IPS-15b (cell line): ENCODE results near the gene GATM.
"Not testable (repeated sequence)": the region's sequence is repeated elsewhere in the genome, so short reads cannot be mapped to it uniquely, and the experiment has no call there.

Source experiments
- H3K27me3 ChIP-seq: one replicate; pipeline ENCODE4 v1.6.1; 2013; ENCODE audit warnings: low read length; ENCODE audit not compliant: control insufficient read depth, insufficient read depth
- H3K36me3 ChIP-seq: one replicate; pipeline ENCODE4 v1.6.1; 2013; ENCODE audit warnings: low read length; ENCODE audit not compliant: control insufficient read depth, insufficient read depth
- H3K4me1 ChIP-seq: one replicate; pipeline ENCODE4 v1.6.1; 2013; ENCODE audit warnings: mild to moderate bottlenecking, low read length; ENCODE audit not compliant: control insufficient read depth, insufficient read depth
- H3K4me3 ChIP-seq: one replicate; pipeline ENCODE4 v1.5.1; 2013; ENCODE audit warnings: low read depth, low read length
- H3K9ac ChIP-seq: one replicate; pipeline ENCODE4 v1.6.1; 2013; ENCODE audit warnings: low read depth, mild to moderate bottlenecking, low read length
- H3K9me3 ChIP-seq: one replicate; pipeline ENCODE4 v1.6.1; 2013; ENCODE audit warnings: mild to moderate bottlenecking, low read length; ENCODE audit not compliant: control insufficient read depth, insufficient read depth

The GATM gene

GRCh38 chr15:45370042-45370441 is 8.3 kb downstream of the GATM start:
- H3K4me3 ChIP-seq, H3K9me3 ChIP-seq, H3K27me3 ChIP-seq, H3K9ac ChIP-seq, H3K36me3 ChIP-seq: not testable (repeated sequence)
- peaks cover 12% of the 10 kb centered on the region for H3K4me1 ChIP-seq

GRCh38 chr15:45367222-45367621 is 11.1 kb downstream of the GATM start:
- H3K4me1 ChIP-seq, H3K4me3 ChIP-seq, H3K9me3 ChIP-seq, H3K9ac ChIP-seq, H3K27me3 ChIP-seq, H3K36me3 ChIP-seq: not testable (repeated sequence)

- Histone ChIP-seq H3K36me3 (no peaks in the 10 kb centered on the region), H3K9ac (no peak overlapping the region), H3K9me3 (no peaks in the 10 kb centered on the region), H3K27me3 (no peaks in the 10 kb centered on the region), H3K4me1 (no peaks in the 10 kb centered on the region), H3K4me3 (no peak overlapping the region)
These were observed 14.1 kb downstream of the GATM start for GRCh38 chr15:45364271-45364670.

GRCh38 chr15:45363801-45364200 is 14.5 kb downstream of the GATM start:
- Histone ChIP-seq H3K27me3 (no peaks in the 10 kb centered on the region), H3K4me3 (no peak overlapping the region)

GRCh38 chr15:45363334-45363733 is 15.0 kb downstream of the GATM start:
- H3K27me3 ChIP-seq = no peaks in the 10 kb centered on the region
- H3K4me1 ChIP-seq = no peaks in the 10 kb centered on the region
- no peaks in the 10 kb centered on the region for H3K36me3 ChIP-seq
- H3K4me3 ChIP-seq = no peak overlapping the region
- no peak overlapping the region for H3K9ac ChIP-seq
- H3K9me3 ChIP-seq = no peaks in the 10 kb centered on the region

More at GRCh38 chr15:45363801-45364200, 14.5 kb downstream of the GATM start:
- Histone ChIP-seq H3K36me3 (no peaks in the 10 kb centered on the region), H3K9me3 (no peaks in the 10 kb centered on the region), H3K4me1 (no peaks in the 10 kb centered on the region), H3K9ac (no peak overlapping the region)

- no peaks in the 10 kb centered on the region for H3K9me3 ChIP-seq
- no peaks in the 10 kb centered on the region for H3K27me3 ChIP-seq
- H3K9ac ChIP-seq = no peak overlapping the region
- no peaks in the 10 kb centered on the region for H3K4me1 ChIP-seq
- no peak overlapping the region for H3K4me3 ChIP-seq
- H3K36me3 ChIP-seq = no peaks in the 10 kb centered on the region
These were observed 15.9 kb downstream of the GATM start for GRCh38 chr15:45362419-45362818.

- H3K27me3 ChIP-seq = no peaks in the 10 kb centered on the region
- H3K36me3 ChIP-seq = no peaks in the 10 kb centered on the region
- no peak overlapping the region for H3K9ac ChIP-seq
- no peaks in the 10 kb centered on the region for H3K4me1 ChIP-seq
- no peaks in the 10 kb centered on the region for H3K9me3 ChIP-seq
- no peak overlapping the region for H3K4me3 ChIP-seq
These were observed 16.5 kb downstream of the GATM start for GRCh38 chr15:45361878-45362277.

- Histone ChIP-seq H3K4me3 (no peak overlapping the region), H3K36me3 (no peaks in the 10 kb centered on the region), H3K27me3 (no peaks in the 10 kb centered on the region), H3K9me3 (no peaks in the 10 kb centered on the region), H3K9ac (no peak overlapping the region), H3K4me1 (no peaks in the 10 kb centered on the region)
These were observed 22.5 kb downstream of the GATM start for GRCh38 chr15:45355860-45356259.

- Histone ChIP-seq H3K4me1 (no peaks in the 10 kb centered on the region), H3K9me3 (no peaks in the 10 kb centered on the region), H3K36me3 (no peaks in the 10 kb centered on the region), H3K4me3 (no peak overlapping the region), H3K27me3 (no peaks in the 10 kb centered on the region), H3K9ac (no peak overlapping the region)
These were observed 23.6 kb downstream of the GATM start for GRCh38 chr15:45354711-45355110.

GRCh38 chr15:45351227-45351626 is 27.1 kb downstream of the GATM start:
- no peaks in the 10 kb centered on the region for H3K9me3 ChIP-seq
- H3K9ac ChIP-seq = no peak overlapping the region
- H3K36me3 ChIP-seq = no peaks in the 10 kb centered on the region
- H3K27me3 ChIP-seq = no peaks in the 10 kb centered on the region
- H3K4me3 ChIP-seq = no peak overlapping the region
- peaks cover 4% of the 10 kb centered on the region for H3K4me1 ChIP-seq

- no peaks in the 10 kb centered on the region for H3K36me3 ChIP-seq
- H3K9me3 ChIP-seq = no peaks in the 10 kb centered on the region
- H3K27me3 ChIP-seq = no peaks in the 10 kb centered on the region
- H3K4me1 ChIP-seq = peaks cover 4% of the 10 kb centered on the region
- H3K4me3 ChIP-seq = no peak overlapping the region
- H3K9ac ChIP-seq = no peak overlapping the region
These were observed 28.7 kb downstream of the GATM start for GRCh38 chr15:45349623-45350022.

- Histone ChIP-seq H3K9me3 (no peaks in the 10 kb centered on the region), H3K4me3 (no peak overlapping the region), H3K9ac (no peak overlapping the region), H3K4me1 (peaks cover 4% of the 10 kb centered on the region), H3K36me3 (no peaks in the 10 kb centered on the region), H3K27me3 (no peaks in the 10 kb centered on the region)
These were observed 30.4 kb downstream of the GATM start for GRCh38 chr15:45347989-45348388.

GRCh38 chr15:45347033-45347432 is 31.3 kb downstream of the GATM start:
- Histone ChIP-seq H3K9ac (no peak overlapping the region), H3K4me1 (peaks cover 4% of the 10 kb centered on the region), H3K4me3 (no peak overlapping the region), H3K9me3 (no peaks in the 10 kb centered on the region), H3K27me3 (no peaks in the 10 kb centered on the region), H3K36me3 (no peaks in the 10 kb centered on the region)
